ENCODE data around the gene GLE1.

Gene GLE1, protein sequence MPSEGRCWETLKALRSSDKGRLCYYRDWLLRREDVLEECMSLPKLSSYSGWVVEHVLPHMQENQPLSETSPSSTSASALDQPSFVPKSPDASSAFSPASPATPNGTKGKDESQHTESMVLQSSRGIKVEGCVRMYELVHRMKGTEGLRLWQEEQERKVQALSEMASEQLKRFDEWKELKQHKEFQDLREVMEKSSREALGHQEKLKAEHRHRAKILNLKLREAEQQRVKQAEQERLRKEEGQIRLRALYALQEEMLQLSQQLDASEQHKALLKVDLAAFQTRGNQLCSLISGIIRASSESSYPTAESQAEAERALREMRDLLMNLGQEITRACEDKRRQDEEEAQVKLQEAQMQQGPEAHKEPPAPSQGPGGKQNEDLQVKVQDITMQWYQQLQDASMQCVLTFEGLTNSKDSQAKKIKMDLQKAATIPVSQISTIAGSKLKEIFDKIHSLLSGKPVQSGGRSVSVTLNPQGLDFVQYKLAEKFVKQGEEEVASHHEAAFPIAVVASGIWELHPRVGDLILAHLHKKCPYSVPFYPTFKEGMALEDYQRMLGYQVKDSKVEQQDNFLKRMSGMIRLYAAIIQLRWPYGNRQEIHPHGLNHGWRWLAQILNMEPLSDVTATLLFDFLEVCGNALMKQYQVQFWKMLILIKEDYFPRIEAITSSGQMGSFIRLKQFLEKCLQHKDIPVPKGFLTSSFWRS

GRCh38 chr9:128504485-128505413 is at the start of gene GLE1:
Gene GLE1 (plus strand): TSS chr9:128504719. CDS start chr9:128504806, 87 bp downstream.
- DNase-seq, result peak; percentile 97

GRCh38 chr9:128454991-128455390 is 49.5 kb upstream of the GLE1 start:
- no peak for DNase-seq

- DNase-seq, result peak; percentile 99
Observed at GRCh38 chr9:128455849-128456612, 48.5 kb upstream of the GLE1 start, which contains the start of gene ODF2. Gene ODF2 (plus strand): TSS chr9:128456006. CDS start chr9:128456092, 86 bp downstream.

- DNase-seq, result peak; percentile 77
Observed at GRCh38 chr9:128456613-128457061, 47.9 kb upstream of the GLE1 start.

DNA sequence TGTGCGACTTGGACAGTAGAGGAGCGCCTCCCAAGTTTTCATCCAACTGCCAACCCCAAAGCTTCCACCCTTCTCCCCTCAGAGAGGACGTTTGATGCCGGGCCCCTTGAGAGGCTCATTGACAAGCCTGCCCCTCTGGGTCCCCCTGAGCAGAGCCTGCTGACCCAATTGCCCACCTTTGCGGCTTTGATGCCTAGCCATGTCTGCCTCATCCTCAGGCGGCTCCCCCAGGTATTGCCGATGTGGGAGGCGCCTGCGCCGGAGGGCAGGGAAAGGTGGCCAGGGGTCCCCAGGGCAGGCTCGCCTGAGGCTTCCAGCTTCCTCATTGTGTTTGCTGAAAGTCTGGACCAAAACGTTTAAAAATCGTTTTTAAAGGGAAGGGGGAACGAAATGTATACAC is 47.3 kb upstream of the GLE1 start:
- DNase-seq, result no peak

- DNase-seq, result no peak
Observed at GRCh38 chr9:128459011-128459410, 45.5 kb upstream of the GLE1 start.

- DNase-seq, result no peak
Observed at GRCh38 chr9:128469070-128469469, 35.4 kb upstream of the GLE1 start.

- DNase-seq, result peak; percentile 39
Observed at GRCh38 chr9:128470560-128470959, 34.0 kb upstream of the GLE1 start.

GRCh38 chr9:128473104-128473503 is 31.4 kb upstream of the GLE1 start:
- no peak for DNase-seq

GRCh38 chr9:128475867-128476266 is 28.7 kb upstream of the GLE1 start:
- DNase-seq, result no peak

- no peak for DNase-seq
Observed at GRCh38 chr9:128479262-128479661, 25.3 kb upstream of the GLE1 start.

GRCh38 chr9:128481561-128481960 is 23.0 kb upstream of the GLE1 start:
- no peak for DNase-seq

DNA sequence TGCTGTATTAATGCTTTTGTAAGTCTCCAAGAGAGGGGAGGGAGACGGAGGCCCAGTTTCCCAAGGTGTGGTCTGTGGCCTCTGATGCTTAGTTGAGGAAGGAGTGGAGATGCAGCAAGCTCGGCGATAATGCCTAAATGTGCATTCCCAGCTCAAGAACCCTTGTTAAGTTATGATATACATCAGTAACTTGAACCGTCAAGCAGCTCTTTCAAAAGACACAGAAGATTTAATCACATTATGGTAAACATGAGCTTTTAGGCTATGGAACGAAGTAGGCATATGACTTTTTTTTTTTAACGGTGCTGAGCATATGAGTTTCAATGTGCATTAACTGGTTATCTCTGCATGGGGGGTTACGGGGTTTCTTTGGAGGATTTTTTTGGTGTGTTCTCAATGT is 22.3 kb upstream of the GLE1 start:
- no peak for DNase-seq

GRCh38 chr9:128484686-128485413 is 19.7 kb upstream of the GLE1 start:
- no peak for DNase-seq

DNA sequence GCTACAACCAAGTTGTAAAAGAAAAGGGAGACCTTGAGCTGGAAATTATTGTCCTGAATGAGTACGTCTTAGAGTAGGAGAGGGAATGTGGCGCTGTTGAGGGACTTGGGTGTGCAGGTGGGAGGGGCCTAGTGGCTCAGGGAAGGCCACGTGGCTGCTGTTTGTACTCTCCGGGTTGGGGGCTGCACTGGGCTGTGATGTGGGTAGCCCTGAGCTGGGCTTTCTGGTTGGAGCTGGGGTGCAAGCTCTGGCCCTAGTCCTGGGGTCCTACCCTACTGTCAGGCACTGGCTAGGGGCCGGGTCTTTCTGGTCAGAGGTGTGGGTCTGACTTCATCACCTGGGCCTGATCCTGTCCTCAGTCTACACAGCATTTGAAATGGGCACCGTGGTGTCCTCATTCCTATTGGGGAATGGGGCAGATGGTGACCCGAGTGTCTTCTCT is 19.1 kb upstream of the GLE1 start:
- DNase-seq, result no peak

GRCh38 chr9:128486201-128486600 is 18.3 kb upstream of the GLE1 start:
- no peak for DNase-seq

GRCh38 chr9:128493424-128493823 is 11.1 kb upstream of the GLE1 start:
- no peak for DNase-seq

- peak; percentile 54 for DNase-seq
Observed at GRCh38 chr9:128494108-128494745, 10.3 kb upstream of the GLE1 start.

DNA sequence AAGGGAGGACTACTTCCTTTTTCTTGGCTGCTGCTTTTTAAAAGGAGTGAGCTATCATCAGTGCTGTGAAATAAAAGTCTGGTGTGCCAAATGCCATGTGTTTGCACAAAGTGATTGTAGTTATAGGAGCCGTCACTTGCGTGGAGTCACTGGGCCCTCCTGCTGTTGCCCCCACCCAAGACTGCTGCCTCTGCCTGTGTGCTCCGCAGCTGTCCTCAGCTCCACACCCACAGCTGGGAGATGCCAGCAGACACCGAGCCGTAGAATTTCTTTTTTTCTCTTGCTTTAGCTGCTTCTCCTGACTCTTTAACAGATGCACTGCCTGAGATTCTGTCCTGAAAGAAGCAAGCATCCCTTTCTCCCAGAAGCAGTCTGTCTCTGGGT is 9.8 kb upstream of the GLE1 start:
- DNase-seq, result peak; percentile 35

GRCh38 chr9:128495296-128495695 is 9.2 kb upstream of the GLE1 start:
- no peak for DNase-seq
